Astrocyte of the cerebellum (primary cell): Measurements from ENCODE around the gene OR14I1.

Source experiments
- DNase-seq: peaks from one replicate; pipeline ENCODE4 v3.0.0-alpha.2; 2011; ENCODE audit warnings: low read depth
- H3K4me3 ChIP-seq: 2 replicates; pipeline ENCODE4 v1.5.1; 2011; ENCODE audit warnings: mild to moderate bottlenecking, low read depth, low read length, moderate library complexity
- CTCF ChIP-seq: IDR thresholded peaks from 2 replicates; pipeline ENCODE4 v1.5.1; 2012; ENCODE audit warnings: low read length, low read depth, moderate library complexity, mild to moderate bottlenecking; ENCODE audit errors: missing control alignments
- in situ Hi-C: cut with HindIII; loops from 2 replicates; pipeline ENCODE4 v1.10.0; 2017; ENCODE audit warnings: low sequenced_read_pairs

OR14I1 gene

GRCh38 chr1:248737457-248737856 lies 34.9 kb upstream of the OR14I1 start:
- no peak for TF ChIP-seq CTCF
- H3K4me3 ChIP-seq: no peak overlapping the region
- no peak for DNase-seq
- in situ Hi-C loops: no loop called here

DNA sequence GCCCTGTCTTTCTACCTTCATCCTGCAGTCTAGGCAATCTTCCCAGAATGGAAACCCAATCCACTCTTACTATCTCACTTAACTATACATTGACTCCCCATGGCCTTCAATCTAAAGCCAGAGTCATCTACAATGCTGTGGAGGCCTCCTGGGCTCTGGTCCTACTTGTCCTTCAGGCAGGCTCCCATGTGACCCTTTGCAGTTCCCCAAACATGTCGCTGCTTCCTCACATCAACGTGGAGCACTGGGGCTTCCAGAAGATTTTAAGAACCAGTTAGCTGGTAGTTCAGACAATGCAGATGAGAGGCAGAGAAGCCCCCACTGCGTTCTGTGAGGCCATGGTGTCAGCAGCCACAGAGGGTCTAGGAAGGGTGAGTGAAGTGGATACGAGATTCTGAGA lies 34.4 kb upstream of the OR14I1 start:
- in situ Hi-C loops: no loop called here
- no peak for TF ChIP-seq CTCF

GRCh38 chr1:248733566-248733965 lies 31.0 kb upstream of the OR14I1 start:
- no peak for TF ChIP-seq CTCF
- in situ Hi-C loops: no loop called here
- DNase-seq: no peak
- H3K4me3 ChIP-seq: no peak overlapping the region

More for the DNA sequence above, 34.4 kb upstream of the OR14I1 start:
- no peak overlapping the region for H3K4me3 ChIP-seq
- no peak for DNase-seq

DNA sequence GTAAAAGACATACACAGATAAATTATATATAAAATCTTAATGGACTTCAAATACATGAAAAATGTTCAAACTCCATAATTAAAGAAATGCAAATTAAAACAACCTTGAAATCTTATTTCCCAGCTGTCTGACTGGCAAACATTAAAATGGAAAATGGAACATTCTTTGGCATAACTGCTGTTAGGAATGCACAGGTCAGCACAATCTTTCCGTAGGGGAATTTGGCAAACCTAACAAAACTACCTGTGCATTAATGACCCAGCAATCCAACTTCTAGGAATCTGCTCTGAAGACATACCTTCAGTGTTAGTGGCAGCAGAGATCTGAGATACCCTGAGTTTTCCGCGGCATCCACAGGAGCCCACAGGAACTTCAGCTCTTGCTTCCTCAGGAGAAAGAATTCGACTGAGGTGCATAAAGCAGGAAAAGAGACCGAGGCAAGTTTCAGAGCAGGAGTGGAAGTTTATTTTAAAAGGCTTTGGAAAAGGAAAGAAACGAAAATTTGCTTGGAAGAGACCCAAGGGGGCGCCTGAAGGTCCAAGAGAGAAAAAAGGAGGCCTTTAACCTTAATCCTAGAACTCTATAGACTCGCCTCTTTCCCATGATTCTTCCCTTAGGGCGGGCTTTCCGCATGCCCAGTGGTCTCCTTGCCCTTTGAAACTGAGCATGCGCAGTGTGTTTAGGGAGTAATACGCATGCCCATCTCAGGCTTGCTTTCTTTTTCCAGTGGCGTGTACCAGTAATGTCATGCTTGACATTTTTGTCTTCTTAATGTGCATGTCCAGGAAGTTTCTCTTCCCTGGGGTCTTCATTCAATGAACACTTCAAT lies 28.2 kb upstream of the OR14I1 start:
- in situ Hi-C loops: no loop called here
- H3K4me3 ChIP-seq: no peak overlapping the region
- TF ChIP-seq CTCF: no peak
- DNase-seq: no peak

- in situ Hi-C loops: no loop called here
- TF ChIP-seq CTCF: no peak
- no peak for DNase-seq
- no peak overlapping the region for H3K4me3 ChIP-seq
Observed at GRCh38 chr1:248714248-248714647, 11.7 kb upstream of the OR14I1 start.

GRCh38 chr1:248710305-248710900 lies 7.8 kb upstream of the OR14I1 start:
- in situ Hi-C loops: no loop called here
- no peak for TF ChIP-seq CTCF
- H3K4me3 ChIP-seq: no peak overlapping the region
- no peak for DNase-seq
